HG03196 (cell line): ENCODE data around the gene FHIT.
"Not testable (repeated sequence)": the region's sequence is repeated elsewhere in the genome, so short reads cannot be mapped to it uniquely, and the experiment has no call there.

Source experiments
- ATAC-seq: cut with Tn5 transposase; IDR thresholded peaks from one replicate; pipeline ENCODE4 v1.9.1; 2021; ENCODE audit not compliant: unreplicated experiment

FHIT gene

DNA sequence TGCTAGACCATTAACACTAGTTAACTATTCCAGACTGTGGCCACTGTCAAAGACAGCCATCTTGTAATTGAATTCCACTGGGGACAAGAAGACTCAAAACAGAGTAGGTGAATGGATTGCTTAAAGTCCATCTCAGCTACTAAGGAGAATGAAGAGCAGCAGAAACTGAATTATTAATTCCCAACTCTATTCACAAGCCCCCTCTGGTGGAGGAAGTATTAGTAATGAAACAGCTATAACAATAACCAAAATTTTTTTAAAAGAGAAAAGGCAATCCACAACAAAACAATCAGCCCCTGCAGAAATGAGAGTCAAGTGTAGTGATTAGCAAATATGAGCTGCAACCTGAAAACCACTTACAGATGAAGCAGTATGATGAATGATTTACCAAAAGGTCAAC lies 302.8 kb downstream of the FHIT start:
- ATAC-seq, result no peak

- ATAC-seq, result no peak
Observed at GRCh38 chr3:60935709-60936108, 315.5 kb downstream of the FHIT start.

- no peak for ATAC-seq
Observed at GRCh38 chr3:60933824-60934223, 317.4 kb downstream of the FHIT start.

- no peak for ATAC-seq
Observed at GRCh38 chr3:60932643-60933042, 318.6 kb downstream of the FHIT start.

- no peak for ATAC-seq
Observed at GRCh38 chr3:60932170-60932569, 319.1 kb downstream of the FHIT start.

DNA sequence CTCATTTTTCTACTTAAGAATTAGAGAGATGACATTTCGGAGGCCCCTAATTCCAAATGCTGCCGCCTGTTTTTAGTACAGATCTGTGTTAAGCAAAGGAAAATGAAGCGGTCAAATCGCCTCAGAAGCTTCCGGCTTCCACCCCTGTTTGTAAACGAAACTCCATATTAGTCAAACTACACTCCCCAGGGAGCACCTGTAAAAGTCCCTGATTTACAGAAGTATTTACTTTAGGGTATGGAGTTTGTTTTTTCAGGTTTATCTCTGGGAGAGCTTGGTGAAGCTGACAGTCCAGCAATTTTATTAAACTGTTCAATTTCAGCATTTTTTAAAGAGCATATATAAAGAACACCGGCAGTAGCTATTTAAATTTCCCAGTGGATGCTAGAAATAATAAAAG lies 319.8 kb downstream of the FHIT start:
- ATAC-seq, result no peak

DNA sequence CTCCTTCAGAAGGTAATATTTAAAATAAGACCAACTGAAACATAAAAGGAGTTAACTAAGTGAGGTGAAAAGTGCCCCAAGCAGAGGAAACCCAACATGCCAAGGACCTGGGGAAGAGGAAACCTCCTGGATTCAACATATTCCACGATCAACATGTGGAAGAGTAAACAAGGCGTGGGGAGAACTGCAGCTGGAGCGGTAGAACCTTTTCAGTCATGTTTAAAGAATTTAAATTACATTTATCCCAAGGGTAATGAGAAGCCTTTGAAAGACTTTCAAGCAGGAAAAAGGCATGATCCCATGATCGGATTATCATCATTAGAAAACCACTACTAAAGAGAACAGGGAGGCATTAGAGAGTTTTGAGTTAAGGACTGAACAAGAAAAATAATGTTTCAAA lies 330.7 kb downstream of the FHIT start:
- no peak for ATAC-seq

- no peak for ATAC-seq
Observed at GRCh38 chr3:60919296-60919695, 332.0 kb downstream of the FHIT start.

DNA sequence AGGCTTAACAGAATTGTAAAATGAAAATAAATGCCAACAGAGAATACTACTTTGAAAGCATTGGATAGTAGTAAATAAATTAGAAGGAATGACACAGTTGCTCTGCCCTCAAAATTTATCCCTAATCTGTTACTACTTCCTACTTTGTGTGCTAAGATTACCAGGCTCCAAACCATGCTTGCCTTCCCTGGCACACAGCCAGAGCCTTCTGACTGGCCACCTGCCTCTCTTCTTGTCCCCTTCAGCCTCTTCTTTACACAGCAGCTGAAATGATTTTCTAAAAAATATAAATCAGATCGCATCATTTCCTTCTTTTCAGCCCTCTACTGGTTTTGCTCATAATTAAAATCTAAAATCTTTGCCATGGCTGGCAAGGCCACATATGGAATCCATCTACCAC lies 334.1 kb downstream of the FHIT start:
- ATAC-seq, result no peak

DNA sequence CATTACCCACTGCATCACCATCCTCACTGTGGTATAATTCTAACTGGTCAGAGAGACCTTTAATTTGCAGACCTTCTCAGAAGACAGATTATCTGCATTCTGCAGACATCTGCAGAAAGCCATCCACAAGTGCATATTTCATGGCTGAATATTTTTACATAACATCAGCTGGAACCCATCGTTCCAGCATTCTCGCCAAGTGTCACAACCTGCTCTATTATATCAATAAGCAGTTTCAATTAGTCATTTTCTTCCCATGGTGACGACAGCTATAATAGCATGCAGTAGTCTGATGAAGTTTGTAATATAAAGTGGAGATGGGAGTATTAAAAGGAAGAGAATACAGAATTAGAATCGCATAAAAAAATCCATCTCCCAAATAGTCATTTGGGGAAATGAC lies 334.7 kb downstream of the FHIT start:
- no peak for ATAC-seq

DNA sequence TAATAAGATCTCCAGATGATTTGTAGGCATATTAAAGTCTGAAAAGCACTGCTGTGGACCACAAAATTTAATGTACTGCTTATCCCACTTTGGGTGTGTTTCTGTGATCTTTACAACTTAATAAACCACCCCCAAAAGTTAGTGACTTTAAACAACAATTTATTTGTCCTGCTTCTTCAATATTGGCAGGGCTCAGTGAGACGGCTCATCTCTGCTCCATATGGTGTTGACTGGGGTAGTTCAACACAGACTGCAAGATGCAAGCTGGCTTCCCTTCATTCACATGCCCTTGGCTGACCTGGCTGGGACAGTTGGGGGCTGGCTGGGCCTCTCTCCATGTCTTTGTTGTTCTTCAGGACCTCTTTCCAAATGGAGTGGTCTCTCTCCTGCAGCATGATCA lies 337.8 kb downstream of the FHIT start:
- no peak for ATAC-seq

DNA sequence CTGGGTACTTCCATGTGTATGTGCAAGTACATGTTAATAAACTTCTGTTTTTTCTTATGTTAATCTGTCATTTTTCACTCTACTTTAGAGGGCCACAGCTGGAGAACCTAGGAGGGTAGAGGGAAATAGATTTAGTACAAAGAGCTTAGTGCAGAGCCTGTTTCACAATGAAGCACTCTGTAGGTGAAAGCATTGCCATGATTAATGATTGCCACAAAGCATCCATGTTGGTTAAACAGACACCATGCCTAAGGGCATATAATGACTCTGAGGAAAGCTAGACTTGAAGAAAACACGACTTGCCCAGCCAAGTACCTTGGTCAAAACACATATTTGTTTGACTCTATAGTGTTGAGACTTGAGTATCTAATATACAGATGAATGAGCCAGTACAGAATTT lies 338.4 kb downstream of the FHIT start:
- no peak for ATAC-seq

DNA sequence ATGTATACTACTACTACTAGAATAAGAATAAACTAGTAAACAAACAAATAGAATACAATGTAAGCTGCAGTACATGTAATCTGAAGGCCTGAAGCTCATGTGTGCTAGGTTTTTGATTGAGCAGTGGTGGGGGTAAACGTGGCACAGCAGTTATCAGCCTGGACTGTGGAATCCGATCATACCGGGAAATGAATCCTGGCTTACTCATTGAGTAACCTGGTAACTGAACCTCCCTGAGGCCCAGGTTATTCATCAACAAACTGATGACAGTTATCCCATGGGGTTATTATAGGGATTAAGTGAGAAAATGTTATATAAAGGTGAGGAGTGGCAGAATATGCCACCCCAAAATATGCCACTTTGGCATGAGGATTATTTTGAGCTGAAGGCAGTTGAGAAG lies 339.1 kb downstream of the FHIT start:
- ATAC-seq, result no peak

- ATAC-seq, result no peak
Observed at GRCh38 chr3:60909526-60909925, 341.7 kb downstream of the FHIT start.

DNA sequence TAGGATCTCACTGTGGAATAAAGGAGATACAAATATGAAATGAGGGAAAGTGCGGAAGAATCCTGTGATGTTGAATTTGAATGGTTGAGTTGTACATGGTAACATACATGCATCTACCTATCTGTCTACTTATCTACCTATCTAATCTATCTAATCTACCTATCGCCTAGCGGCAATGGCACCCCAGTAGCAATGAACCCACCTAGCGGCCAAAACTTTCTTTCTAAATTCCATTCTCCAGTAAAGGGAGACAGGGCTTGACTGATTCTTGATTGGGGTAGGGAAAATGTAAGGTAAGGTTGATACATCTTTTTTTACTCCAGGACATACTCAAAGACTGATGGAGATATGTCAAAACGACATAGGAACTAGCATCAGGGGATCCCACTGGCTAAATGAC lies 345.0 kb downstream of the FHIT start:
- no peak for ATAC-seq

DNA sequence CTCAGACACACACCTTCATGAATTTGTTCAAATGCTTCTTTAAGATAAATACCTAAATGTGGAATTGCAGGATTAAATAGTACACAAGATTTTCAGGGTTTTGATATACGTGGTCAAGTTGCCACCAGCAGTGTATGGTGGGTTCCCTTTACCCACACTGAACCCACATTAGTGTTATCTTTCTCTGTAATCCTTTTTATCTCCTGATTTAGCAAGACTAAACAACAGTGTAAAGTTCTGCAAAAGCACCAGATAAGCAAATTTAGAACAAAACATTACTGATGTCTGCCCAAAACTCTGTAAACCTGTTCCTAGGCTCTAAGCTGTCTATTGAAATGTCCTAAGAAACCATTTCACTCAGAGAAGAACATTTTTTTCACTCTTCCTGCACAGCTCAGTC lies 352.9 kb downstream of the FHIT start:
- no peak for ATAC-seq

- ATAC-seq, result no peak
Observed at GRCh38 chr3:60893946-60894345, 357.3 kb downstream of the FHIT start.

DNA sequence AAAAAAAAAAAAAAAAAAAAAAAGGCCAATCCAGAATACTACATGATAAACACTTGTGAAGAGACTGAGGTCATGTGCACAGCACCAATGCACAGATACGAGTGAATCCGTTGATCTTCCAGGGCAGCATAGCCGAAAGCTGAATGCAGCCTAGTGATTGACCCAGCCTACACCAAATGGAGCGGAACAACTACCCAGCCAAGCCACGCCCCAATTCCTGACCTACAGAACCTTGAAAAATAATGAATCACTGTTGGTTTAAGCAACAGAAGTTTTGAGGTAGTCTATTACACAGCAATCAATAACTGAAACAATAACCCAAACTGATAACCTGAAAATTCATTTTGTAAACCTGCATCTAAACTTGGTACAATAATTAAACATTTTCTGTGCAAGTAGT lies 361.0 kb downstream of the FHIT start:
- no peak for ATAC-seq

- not testable (repeated sequence) for ATAC-seq
Observed at GRCh38 chr3:60888952-60889351, 362.3 kb downstream of the FHIT start.

DNA sequence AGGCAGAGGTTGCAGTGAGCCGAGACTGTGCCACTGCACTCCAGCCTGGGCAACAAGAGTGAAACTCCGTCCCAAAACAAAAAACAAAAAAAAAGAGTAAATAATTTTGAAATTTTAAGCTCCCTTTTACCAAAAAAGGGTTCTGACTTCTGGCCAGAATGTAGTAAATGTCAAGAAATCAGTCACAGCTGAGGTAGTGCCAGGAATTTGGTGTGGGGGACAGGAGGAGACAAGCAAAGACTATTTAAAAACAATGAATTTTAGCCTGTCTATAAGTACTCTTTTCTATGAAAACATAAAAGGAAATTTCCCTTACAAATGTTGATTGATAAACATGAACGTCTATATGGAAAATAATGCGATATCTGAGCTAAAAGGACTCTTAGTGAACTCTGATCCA lies 363.7 kb downstream of the FHIT start:
- ATAC-seq, result no peak

DNA sequence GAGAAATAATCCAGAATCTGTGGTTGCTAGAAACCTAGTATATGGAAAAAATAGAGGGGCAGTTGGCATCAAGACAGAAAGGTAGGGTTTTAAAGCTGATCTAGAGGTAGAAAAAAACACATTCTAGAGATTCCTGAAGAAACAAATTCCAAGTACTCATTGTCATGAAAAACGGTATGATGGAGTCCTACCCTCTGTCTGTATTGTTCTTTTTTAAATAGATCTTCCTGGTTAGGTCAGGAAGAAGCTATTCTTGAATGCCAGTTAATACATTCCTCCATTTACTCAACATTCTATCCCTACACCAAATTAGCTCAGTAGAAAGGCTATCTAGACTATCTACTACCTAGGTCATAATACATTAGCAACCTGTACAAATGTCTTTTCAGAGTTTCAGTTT lies 364.7 kb downstream of the FHIT start:
- no peak for ATAC-seq

DNA sequence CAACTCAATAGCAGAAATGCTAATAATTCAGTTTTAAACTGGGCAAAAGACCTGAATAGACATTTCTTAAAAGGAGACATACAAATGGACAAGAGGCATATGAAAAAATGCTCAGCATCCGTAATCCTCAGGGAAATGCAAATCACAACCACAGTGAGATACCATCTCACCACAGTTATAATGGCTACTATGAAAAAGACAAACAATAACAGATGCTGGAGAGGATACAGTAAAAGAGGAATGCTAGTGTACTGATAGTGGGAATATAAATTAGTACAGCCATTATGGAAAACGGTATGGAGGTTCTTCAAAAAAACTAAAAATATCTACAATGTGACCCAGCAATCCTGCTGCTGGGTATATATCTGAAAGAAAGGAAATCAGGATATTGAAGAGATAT lies 367.2 kb downstream of the FHIT start:
- ATAC-seq, result no peak

DNA sequence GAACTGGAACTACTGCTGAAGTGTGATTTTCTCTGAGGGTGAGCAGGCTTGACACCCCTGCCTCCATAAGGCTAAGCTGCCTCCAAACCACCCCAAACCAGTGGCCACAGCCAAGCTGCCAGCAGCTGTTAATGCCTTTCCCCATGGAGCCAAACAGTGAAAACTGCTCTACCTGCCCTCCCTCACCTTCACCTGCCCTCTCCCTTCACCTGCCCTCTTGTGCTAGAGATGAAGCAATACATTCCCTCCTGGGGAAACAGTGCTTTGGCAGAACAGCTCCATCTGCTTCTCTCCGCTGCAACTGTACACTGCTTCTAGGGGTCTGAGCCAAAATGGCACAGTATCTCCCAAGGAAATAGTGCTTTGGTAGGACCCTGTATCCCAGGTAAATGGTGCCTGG lies 374.1 kb downstream of the FHIT start:
- no peak for ATAC-seq

- no peak for ATAC-seq
Observed at GRCh38 chr3:60870396-60870795, 380.9 kb downstream of the FHIT start.
